WTC11 (cell line): ENCODE results near the gene PRDM9. TPM values are rescaled to one million over a fixed set of nuclear protein-coding genes. Genes with fewer than 3 reads are reported as not detected.

Source experiments
- ATAC-seq: fragments of 200-7000 bp; cut with Tn5 transposase; 2 replicates; pipeline ENCODE4 v1.10.0; 2021; ENCODE audit warnings: mild to moderate bottlenecking, moderate library complexity
- CTCF ChIA-PET: fragments of 300-600 bp; sonication (Branson Sonifier 250); formaldehyde crosslinking; loops from one replicate; lab custom pipeline; 2021; ENCODE audit warnings: antibody characterized with exemption; lab: Charles Lee
- POLR2A ChIA-PET: fragments of 350-600 bp; sonication (Branson Sonifier 250); formaldehyde crosslinking; loops from one replicate; lab custom pipeline; 2021; ENCODE audit warnings: antibody characterized with exemption; lab: Charles Lee
- DNase-seq: peaks from one replicate; pipeline ENCODE4 v3.0.0; 2021; ENCODE audit warnings: low spot score
- H3K27ac Mint-ChIP-seq: 2 replicates; pipeline ENCODE4 v1.8.0; 2021; ENCODE audit warnings: mixed read lengths
- H3K27me3 Mint-ChIP-seq: 2 replicates; pipeline ENCODE4 v1.8.0; 2021; ENCODE audit warnings: low read depth, mild to moderate bottlenecking, moderate library complexity, mixed read lengths
- H3K36me3 Mint-ChIP-seq: 2 replicates; pipeline ENCODE4 v1.8.0; 2021; ENCODE audit warnings: mixed read lengths
- H3K4me1 Mint-ChIP-seq: 2 replicates; pipeline ENCODE4 v1.8.0; 2022; ENCODE audit warnings: mixed read lengths
- H3K4me3 Mint-ChIP-seq: 2 replicates; pipeline ENCODE4 v1.8.0; 2021; ENCODE audit warnings: mild to moderate bottlenecking, moderate library complexity, mixed read lengths
- H3K9me3 Mint-ChIP-seq: 2 replicates; pipeline ENCODE4 v1.8.0; 2021; ENCODE audit warnings: mixed read lengths
- FOXK1 ChIP-seq: sonication (generic); formaldehyde crosslinking; IDR thresholded peaks from 2 replicates; pipeline ENCODE4 v1.8.0; 2022; ENCODE audit warnings: mild to moderate bottlenecking, moderate library complexity, missing genetic modification reagents
- HMGA2 ChIP-seq: fragments of 250-450 bp; sonication (Bioruptor Pico); IDR thresholded peaks from 2 replicates; pipeline ENCODE4 v1.4.0; 2021; ENCODE audit warnings: mild to moderate bottlenecking, moderate library complexity
- MXD4 ChIP-seq: fragments of 250-450 bp; sonication (Bioruptor Pico); IDR thresholded peaks from 2 replicates; pipeline ENCODE4 v1.8.0; 2021; ENCODE audit warnings: mild to moderate bottlenecking, moderate library complexity, borderline replicate concordance
- SP1 ChIP-seq: sonication (generic); formaldehyde crosslinking; conservative IDR thresholded peaks from 2 replicates; pipeline ENCODE4 v1.8.1; 2022; ENCODE audit warnings: missing genetic modification reagents
- ZNF138 ChIP-seq: sonication (generic); formaldehyde crosslinking; conservative IDR thresholded peaks from 2 replicates; pipeline ENCODE4 v1.8.1; 2022; ENCODE audit warnings: mild to moderate bottlenecking, moderate library complexity, missing genetic modification reagents
- ZNF416 ChIP-seq: fragments of 250-450 bp; sonication (Bioruptor Pico); IDR thresholded peaks from 2 replicates; pipeline ENCODE4 v1.9.0; 2021; ENCODE audit warnings: mild to moderate bottlenecking, inconsistent platforms
- total RNA-seq: library from RNA; stranded (reverse); gene quantifications from 3 replicates; pipeline ENCODE4 v1.2.3, GENCODE V29; 2021
- TF ChIP-seq, protein P1 (sequence below): sonication (generic); formaldehyde crosslinking; IDR thresholded peaks from 2 replicates; pipeline ENCODE4 v1.8.1; 2023; ENCODE audit warnings: mild to moderate bottlenecking, missing genetic modification reagents
- TF ChIP-seq, protein P2 (sequence below): sonication (generic); formaldehyde crosslinking; IDR thresholded peaks from 2 replicates; pipeline ENCODE4 v1.8.1; 2023; ENCODE audit warnings: mild to moderate bottlenecking, missing genetic modification reagents, borderline replicate concordance
- TF ChIP-seq, protein P3 (sequence below): fragments of 250-450 bp; sonication (Bioruptor Pico); IDR thresholded peaks from 2 replicates; pipeline ENCODE4 v1.8.0; 2021; ENCODE audit warnings: mild to moderate bottlenecking
- TF ChIP-seq, protein P4 (sequence below): sonication (generic); formaldehyde crosslinking; IDR thresholded peaks from 2 replicates; pipeline ENCODE4 v1.8.1; 2023; ENCODE audit warnings: mild to moderate bottlenecking, missing genetic modification reagents, moderate library complexity

PRDM9 gene
- total RNA-seq, 1 experiment from 2014 or later: 0.15 TPM

DNA sequence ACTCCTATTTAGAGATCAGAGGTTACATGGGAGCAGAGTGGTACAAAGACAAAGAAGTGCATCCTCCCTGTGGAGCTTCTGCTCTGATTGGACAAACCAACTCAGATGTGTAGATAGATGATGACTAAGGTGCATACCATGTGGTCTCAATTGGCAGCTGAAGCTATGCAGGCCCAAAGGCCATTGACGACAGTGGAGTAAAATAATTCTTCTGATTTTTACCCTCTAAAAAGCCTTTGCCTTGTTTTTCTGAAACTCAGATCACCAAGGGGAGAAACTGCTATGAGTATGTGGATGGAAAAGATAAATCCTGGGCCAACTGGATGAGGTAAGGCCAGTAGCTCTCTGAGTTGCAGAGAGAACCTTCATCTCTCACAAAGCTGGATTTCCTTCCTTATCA is 15.6 kb downstream of the PRDM9 start (continued):
- TF ChIP-seq, protein P1, sequence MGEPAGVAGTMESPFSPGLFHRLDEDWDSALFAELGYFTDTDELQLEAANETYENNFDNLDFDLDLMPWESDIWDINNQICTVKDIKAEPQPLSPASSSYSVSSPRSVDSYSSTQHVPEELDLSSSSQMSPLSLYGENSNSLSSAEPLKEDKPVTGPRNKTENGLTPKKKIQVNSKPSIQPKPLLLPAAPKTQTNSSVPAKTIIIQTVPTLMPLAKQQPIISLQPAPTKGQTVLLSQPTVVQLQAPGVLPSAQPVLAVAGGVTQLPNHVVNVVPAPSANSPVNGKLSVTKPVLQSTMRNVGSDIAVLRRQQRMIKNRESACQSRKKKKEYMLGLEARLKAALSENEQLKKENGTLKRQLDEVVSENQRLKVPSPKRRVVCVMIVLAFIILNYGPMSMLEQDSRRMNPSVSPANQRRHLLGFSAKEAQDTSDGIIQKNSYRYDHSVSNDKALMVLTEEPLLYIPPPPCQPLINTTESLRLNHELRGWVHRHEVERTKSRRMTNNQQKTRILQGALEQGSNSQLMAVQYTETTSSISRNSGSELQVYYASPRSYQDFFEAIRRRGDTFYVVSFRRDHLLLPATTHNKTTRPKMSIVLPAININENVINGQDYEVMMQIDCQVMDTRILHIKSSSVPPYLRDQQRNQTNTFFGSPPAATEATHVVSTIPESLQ: no peak
- TF ChIP-seq, protein P2, sequence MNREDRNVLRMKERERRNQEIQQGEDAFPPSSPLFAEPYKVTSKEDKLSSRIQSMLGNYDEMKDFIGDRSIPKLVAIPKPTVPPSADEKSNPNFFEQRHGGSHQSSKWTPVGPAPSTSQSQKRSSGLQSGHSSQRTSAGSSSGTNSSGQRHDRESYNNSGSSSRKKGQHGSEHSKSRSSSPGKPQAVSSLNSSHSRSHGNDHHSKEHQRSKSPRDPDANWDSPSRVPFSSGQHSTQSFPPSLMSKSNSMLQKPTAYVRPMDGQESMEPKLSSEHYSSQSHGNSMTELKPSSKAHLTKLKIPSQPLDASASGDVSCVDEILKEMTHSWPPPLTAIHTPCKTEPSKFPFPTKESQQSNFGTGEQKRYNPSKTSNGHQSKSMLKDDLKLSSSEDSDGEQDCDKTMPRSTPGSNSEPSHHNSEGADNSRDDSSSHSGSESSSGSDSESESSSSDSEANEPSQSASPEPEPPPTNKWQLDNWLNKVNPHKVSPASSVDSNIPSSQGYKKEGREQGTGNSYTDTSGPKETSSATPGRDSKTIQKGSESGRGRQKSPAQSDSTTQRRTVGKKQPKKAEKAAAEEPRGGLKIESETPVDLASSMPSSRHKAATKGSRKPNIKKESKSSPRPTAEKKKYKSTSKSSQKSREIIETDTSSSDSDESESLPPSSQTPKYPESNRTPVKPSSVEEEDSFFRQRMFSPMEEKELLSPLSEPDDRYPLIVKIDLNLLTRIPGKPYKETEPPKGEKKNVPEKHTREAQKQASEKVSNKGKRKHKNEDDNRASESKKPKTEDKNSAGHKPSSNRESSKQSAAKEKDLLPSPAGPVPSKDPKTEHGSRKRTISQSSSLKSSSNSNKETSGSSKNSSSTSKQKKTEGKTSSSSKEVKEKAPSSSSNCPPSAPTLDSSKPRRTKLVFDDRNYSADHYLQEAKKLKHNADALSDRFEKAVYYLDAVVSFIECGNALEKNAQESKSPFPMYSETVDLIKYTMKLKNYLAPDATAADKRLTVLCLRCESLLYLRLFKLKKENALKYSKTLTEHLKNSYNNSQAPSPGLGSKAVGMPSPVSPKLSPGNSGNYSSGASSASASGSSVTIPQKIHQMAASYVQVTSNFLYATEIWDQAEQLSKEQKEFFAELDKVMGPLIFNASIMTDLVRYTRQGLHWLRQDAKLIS (CRISPR knock-in tag): no peak

DNA sequence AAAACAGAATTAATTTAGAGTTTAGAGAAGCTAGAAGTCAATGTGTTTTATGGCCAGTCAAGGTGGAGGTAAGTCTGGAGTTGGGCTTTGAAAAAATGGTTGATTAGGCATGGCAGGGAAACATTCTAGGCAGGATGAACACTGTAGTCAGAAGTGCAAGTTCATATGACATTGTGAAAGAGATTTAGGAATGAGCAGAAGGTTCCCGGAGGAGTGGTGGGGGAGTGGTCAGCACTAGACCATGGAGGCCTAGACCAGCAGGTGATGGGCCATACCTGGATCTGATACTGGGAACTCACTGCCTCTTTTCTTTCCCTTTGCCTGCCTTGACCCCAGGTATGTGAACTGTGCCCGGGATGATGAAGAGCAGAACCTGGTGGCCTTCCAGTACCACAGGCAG is 16.6 kb downstream of the PRDM9 start:
- ATAC-seq: no peak
- CTCF ChIA-PET: no interaction called here

More for the DNA sequence above, 16.6 kb downstream of the PRDM9 start:
- Mint-ChIP-seq H3K27ac (no peak overlapping the region), H3K4me1 (peaks cover 8% of the 10 kb centered on the region), H3K36me3 (peaks cover 31% of the 10 kb centered on the region), H3K27me3 (no peaks in the 10 kb centered on the region; the same call in 1 of the 2 replicates), H3K9me3 (peaks cover 45% of the 10 kb centered on the region), H3K4me3 (no peak overlapping the region)
- no peak for DNase-seq
- TF ChIP-seq MXD4 (no peak), ZNF416 (CRISPR knock-in tag) (no peak), FOXK1 (CRISPR knock-in tag) (no peak), HMGA2 (CRISPR knock-in tag) (no peak), ZNF138 (CRISPR knock-in tag) (no peak), SP1 (CRISPR knock-in tag) (no peak)
- TF ChIP-seq, protein P1: no peak
- TF ChIP-seq, protein P3, sequence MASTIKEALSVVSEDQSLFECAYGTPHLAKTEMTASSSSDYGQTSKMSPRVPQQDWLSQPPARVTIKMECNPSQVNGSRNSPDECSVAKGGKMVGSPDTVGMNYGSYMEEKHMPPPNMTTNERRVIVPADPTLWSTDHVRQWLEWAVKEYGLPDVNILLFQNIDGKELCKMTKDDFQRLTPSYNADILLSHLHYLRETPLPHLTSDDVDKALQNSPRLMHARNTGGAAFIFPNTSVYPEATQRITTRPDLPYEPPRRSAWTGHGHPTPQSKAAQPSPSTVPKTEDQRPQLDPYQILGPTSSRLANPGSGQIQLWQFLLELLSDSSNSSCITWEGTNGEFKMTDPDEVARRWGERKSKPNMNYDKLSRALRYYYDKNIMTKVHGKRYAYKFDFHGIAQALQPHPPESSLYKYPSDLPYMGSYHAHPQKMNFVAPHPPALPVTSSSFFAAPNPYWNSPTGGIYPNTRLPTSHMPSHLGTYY: no peak
- TF ChIP-seq, protein P4, sequence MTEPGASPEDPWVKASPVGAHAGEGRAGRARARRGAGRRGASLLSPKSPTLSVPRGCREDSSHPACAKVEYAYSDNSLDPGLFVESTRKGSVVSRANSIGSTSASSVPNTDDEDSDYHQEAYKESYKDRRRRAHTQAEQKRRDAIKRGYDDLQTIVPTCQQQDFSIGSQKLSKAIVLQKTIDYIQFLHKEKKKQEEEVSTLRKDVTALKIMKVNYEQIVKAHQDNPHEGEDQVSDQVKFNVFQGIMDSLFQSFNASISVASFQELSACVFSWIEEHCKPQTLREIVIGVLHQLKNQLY (CRISPR knock-in tag): no peak
- TF ChIP-seq, protein P2 (CRISPR knock-in tag): no peak
- POLR2A ChIA-PET: no interaction called here
